ENCODE data around the gene BAD. TPM values are rescaled to one million over a fixed set of nuclear protein-coding genes. Genes with fewer than 3 reads are reported as not detected.

The BAD gene
- total and polyA plus RNA-seq, 2 of the 13 experiments (the other 11 are each of a cell fraction or from before 2014, with no cell fraction given): 17.9 to 28.5 TPM

DNA sequence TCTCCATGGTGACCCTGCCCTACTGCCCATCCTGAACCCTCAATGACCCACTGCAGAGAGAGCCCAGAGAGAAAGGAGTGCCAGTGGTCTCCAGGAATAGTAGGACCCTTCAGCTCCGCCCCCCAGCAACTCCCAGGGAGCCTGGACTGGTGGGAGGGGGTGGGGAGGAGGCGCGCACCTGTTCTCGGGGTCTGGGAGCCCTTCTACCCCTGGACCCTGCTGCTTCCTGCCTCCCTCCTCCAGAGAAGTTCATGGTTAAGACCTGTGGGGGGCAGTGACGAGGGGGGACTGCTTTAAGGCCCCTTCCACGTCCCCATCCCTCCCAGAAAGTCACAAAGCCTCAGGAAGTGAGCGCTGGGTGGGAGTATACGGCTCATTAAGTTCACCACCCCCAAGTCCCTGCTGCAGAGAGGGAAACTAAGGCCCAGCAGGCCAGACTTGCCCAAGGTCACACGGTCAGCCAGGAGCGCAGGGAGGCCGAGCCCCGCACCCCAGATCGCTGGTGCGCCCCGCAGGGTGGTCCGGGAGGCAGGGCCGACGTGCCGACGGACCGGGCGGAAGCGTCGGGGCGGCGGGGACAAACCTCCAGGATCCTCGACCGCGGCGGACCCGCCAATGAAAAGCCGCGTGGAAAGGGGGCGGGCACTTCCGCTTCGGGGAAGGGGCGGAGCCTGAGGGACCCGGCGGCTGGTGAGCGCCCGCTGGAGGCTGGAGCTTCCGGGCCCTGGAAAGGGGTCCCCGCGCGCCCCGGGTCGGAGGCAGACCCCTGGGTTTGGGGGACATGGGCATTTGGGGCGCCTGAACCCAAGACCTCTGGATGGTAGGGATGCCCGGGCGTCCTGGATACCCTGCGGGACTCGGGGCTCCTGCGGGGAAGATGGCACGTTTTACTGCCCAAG, 58.6 kb downstream of the BAD start, which contains the start of the genes NUDT22 and TRPT1 (continued):
- TF ChIP-seq ZNF264 (CRISPR knock-in tag; IDR thresholded peaks at IDR 0.05) (0 out of 2 replicates have a peak, but pooled peaks have one; percentile 6), PHB2 (IDR thresholded peaks at IDR 0.05; ENCODE audit: partially characterized antibody) (no peak), ZNF282 (IDR thresholded peaks at IDR 0.05; ENCODE audit: partially characterized antibody) (no peak), ZFP36L2 (CRISPR knock-in tag; IDR thresholded peaks at IDR 0.05) (no peak), ASH2L (IDR thresholded peaks at IDR 0.05; ENCODE audit: insufficient read length, low read depth, low read length) (peak; percentile 59), ZNF766 (CRISPR knock-in tag; IDR thresholded peaks at IDR 0.05; ENCODE audit: borderline replicate concordance) (0 out of 2 replicates have a peak, but pooled peaks have one; percentile 67), HNF4A (CRISPR knock-in tag; IDR thresholded peaks at IDR 0.05) (no peak), GABPB1 (CRISPR knock-in tag; IDR thresholded peaks at IDR 0.05) (peak; percentile 96), GLI4 (CRISPR knock-in tag; IDR thresholded peaks at IDR 0.05; ENCODE audit: borderline replicate concordance) (no peak), FOXM1 (CRISPR knock-in tag; IDR thresholded peaks at IDR 0.05) (no peak), RFXAP (CRISPR knock-in tag; IDR thresholded peaks at IDR 0.05; ENCODE audit: borderline replicate concordance) (no peak), ZNF510 (CRISPR knock-in tag; IDR thresholded peaks at IDR 0.05; ENCODE audit: low read depth) (no peak), MZF1 (CRISPR knock-in tag; IDR thresholded peaks at IDR 0.05; ENCODE audit: borderline replicate concordance) (no peak), NCOA5 (CRISPR knock-in tag; IDR thresholded peaks at IDR 0.05) (no peak), TMF1 (CRISPR knock-in tag; IDR thresholded peaks at IDR 0.05; ENCODE audit: low read depth) (peak; percentile 59; the same call in 1 of the 2 replicates), PPARG (CRISPR knock-in tag; conservative IDR thresholded peaks at IDR 0.05) (peak; percentile 24; the same call in 1 of the 2 replicates), MEIS1 (CRISPR knock-in tag; IDR thresholded peaks at IDR 0.05; ENCODE audit: borderline replicate concordance) (no peak), RARA (CRISPR knock-in tag; IDR thresholded peaks at IDR 0.05) (no peak)
- TF ChIP-seq, protein P1, sequence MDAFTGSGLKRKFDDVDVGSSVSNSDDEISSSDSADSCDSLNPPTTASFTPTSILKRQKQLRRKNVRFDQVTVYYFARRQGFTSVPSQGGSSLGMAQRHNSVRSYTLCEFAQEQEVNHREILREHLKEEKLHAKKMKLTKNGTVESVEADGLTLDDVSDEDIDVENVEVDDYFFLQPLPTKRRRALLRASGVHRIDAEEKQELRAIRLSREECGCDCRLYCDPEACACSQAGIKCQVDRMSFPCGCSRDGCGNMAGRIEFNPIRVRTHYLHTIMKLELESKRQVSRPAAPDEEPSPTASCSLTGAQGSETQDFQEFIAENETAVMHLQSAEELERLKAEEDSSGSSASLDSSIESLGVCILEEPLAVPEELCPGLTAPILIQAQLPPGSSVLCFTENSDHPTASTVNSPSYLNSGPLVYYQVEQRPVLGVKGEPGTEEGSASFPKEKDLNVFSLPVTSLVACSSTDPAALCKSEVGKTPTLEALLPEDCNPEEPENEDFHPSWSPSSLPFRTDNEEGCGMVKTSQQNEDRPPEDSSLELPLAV (CRISPR knock-in tag; conservative IDR thresholded peaks at IDR 0.05; ENCODE audit: low read depth): no peak
- TF ChIP-seq, protein P2, sequence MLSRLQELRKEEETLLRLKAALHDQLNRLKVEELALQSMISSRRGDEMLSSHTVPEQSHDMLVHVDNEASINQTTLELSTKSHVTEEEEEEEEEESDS (CRISPR knock-in tag; IDR thresholded peaks at IDR 0.05; ENCODE audit: borderline replicate concordance): no peak
- TF ChIP-seq, protein P3, sequence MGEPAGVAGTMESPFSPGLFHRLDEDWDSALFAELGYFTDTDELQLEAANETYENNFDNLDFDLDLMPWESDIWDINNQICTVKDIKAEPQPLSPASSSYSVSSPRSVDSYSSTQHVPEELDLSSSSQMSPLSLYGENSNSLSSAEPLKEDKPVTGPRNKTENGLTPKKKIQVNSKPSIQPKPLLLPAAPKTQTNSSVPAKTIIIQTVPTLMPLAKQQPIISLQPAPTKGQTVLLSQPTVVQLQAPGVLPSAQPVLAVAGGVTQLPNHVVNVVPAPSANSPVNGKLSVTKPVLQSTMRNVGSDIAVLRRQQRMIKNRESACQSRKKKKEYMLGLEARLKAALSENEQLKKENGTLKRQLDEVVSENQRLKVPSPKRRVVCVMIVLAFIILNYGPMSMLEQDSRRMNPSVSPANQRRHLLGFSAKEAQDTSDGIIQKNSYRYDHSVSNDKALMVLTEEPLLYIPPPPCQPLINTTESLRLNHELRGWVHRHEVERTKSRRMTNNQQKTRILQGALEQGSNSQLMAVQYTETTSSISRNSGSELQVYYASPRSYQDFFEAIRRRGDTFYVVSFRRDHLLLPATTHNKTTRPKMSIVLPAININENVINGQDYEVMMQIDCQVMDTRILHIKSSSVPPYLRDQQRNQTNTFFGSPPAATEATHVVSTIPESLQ (CRISPR knock-in tag; conservative IDR thresholded peaks at IDR 0.05): no peak
- TF ChIP-seq, protein P4, sequence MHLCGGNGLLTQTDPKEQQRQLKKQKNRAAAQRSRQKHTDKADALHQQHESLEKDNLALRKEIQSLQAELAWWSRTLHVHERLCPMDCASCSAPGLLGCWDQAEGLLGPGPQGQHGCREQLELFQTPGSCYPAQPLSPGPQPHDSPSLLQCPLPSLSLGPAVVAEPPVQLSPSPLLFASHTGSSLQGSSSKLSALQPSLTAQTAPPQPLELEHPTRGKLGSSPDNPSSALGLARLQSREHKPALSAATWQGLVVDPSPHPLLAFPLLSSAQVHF (CRISPR knock-in tag; IDR thresholded peaks at IDR 0.05): no peak
- TF ChIP-seq, protein P5, sequence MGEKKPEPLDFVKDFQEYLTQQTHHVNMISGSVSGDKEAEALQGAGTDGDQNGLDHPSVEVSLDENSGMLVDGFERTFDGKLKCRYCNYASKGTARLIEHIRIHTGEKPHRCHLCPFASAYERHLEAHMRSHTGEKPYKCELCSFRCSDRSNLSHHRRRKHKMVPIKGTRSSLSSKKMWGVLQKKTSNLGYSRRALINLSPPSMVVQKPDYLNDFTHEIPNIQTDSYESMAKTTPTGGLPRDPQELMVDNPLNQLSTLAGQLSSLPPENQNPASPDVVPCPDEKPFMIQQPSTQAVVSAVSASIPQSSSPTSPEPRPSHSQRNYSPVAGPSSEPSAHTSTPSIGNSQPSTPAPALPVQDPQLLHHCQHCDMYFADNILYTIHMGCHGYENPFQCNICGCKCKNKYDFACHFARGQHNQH (CRISPR knock-in tag; IDR thresholded peaks at IDR 0.05): peak; percentile 57
- TF ChIP-seq, protein P6, sequence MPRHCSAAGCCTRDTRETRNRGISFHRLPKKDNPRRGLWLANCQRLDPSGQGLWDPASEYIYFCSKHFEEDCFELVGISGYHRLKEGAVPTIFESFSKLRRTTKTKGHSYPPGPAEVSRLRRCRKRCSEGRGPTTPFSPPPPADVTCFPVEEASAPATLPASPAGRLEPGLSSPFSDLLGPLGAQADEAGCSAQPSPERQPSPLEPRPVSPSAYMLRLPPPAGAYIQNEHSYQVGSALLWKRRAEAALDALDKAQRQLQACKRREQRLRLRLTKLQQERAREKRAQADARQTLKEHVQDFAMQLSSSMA (CRISPR knock-in tag; IDR thresholded peaks at IDR 0.05): peak; percentile 77
